Stimulated activated CD4-positive, alpha-beta T cell treated with anti-CD3 and anti-CD28 coated beads, Interleukin-1b, Interleukin-23, amount 100 ng/mL, for 4 hours (primary cell): Measurements from ENCODE around the gene IFIT2.
A peak's percentile ranks its signal among the peaks of the same experiment; 100 is the strongest.
"Not testable (repeated sequence)": the region's sequence is repeated elsewhere in the genome, so short reads cannot be mapped to it uniquely, and the experiment has no call there.

Experiments
- DNase-seq, 2 donors: peaks; one replicate each; pipeline ENCODE4 v3.0.0-alpha.2; 2020; ENCODE audit warnings: low read depth in 2 of 2

Gene IFIT2, protein sequence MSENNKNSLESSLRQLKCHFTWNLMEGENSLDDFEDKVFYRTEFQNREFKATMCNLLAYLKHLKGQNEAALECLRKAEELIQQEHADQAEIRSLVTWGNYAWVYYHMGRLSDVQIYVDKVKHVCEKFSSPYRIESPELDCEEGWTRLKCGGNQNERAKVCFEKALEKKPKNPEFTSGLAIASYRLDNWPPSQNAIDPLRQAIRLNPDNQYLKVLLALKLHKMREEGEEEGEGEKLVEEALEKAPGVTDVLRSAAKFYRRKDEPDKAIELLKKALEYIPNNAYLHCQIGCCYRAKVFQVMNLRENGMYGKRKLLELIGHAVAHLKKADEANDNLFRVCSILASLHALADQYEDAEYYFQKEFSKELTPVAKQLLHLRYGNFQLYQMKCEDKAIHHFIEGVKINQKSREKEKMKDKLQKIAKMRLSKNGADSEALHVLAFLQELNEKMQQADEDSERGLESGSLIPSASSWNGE

GRCh38 chr10:89301721-89302445, at the start of gene IFIT2:
IFIT2 (plus strand) TSS chr10:89302046; CDS start chr10:89302124, 78 bp downstream.
- DNase-seq: peak in 1 of 2 donors; percentile 2

DNA sequence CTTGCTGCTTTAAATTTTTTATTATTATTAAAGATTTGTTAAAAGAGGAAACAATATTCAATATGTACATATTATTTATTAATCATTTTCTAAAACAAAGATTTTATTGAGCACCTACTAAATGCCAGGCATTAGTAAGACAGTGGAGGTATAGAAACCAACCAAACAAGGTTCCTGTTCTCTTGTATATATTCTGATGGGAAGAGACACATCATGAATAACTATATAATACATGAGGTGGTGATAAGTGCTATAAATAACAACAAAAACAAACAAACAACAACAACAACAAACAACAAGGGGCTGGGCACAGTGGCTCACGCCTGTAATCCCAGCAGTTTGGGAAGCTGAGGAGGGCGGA, 49.6 kb upstream of the IFIT2 start:
- no peak for DNase-seq

- DNase-seq: not testable (repeated sequence)
Observed at GRCh38 chr10:89255091-89255579, 46.7 kb upstream of the IFIT2 start.

DNA sequence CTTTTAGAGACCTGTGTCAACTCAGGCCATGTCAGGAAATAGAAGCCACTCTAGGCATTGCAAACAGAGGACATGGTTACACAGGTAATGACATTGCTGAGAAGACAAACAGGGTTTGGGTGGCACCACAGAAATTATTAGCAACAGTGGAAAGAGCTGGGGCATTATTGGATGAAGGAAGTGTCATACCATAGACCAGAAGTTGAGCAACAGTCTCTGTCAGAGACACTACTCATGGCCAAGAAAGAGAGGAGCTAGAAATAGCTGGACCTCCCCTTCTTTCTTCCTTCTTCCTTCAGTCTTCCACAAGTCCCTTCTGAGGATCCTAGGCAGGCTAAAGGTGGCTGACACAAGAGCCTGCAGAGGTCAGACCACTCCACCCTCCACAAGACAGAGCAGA, 46.1 kb upstream of the IFIT2 start:
- no peak for DNase-seq

DNA sequence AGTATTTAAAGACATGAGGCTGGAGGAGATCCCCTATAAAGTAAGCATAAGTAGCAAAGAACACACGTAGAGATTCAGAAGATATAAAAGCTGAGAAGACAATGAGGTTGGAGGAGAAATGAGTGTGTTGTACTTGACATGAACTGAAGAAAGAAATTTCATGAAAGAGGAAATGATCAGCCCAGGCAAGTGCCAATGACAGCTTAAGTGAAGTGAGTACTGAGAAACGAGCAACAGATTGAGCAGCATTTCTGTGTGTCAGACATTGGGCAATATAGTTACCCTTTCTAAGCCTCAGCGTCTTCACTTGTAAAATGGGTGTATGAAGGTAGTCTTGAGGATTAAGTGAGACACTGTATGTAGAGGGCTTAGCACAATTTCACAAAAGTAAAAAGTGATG, 45.5 kb upstream of the IFIT2 start:
- no peak for DNase-seq

DNA sequence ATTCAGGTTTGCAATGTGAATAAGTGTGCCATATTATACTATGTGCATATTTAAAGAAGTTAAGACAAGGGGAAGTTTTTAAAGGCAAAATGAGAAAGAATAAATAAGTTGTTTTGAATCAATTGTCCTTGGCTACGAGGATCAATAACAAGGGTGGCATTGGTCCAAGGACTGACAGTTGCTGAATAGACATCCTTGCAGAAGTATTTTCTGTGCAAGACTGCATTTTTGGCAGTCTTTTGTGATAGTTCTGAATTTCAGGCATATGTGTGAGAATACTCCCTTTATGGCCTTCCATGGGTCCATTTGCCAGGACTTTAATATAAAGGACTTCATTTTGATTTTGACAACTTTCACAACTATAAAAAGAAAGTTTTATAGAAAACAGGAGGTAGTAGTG, 44.9 kb upstream of the IFIT2 start:
- no peak for DNase-seq

GRCh38 chr10:89257581-89257980, 44.3 kb upstream of the IFIT2 start:
- DNase-seq: no peak

GRCh38 chr10:89258881-89259280, 43.0 kb upstream of the IFIT2 start:
- DNase-seq: no peak

- DNase-seq: no peak
Observed at GRCh38 chr10:89262086-89263051, 39.5 kb upstream of the IFIT2 start.

DNA sequence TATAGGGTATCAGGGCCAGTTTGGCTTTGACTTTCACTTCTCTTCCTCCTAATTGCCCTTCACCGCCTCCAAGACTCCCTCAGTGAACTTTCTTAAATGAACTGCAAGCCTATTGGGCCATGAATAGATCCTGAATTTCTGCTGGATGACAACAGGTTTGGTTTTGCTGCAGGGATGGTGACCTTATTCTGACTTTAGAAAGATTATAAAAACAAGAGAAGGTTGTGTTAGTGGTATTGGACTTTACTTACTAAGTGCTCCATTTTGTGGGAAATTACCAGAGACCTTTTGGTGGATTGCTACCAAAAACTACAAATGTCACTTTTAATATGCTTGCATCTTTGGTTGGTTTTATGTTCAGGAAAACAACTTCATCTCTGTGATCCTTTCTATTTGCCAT, 38.8 kb upstream of the IFIT2 start:
- no peak for DNase-seq

GRCh38 chr10:89263531-89263930, 38.3 kb upstream of the IFIT2 start:
- no peak for DNase-seq

- DNase-seq: no peak
Observed at GRCh38 chr10:89266721-89267453, 35.0 kb upstream of the IFIT2 start.

- DNase-seq: no peak
Observed at GRCh38 chr10:89269433-89270152, 32.3 kb upstream of the IFIT2 start.

GRCh38 chr10:89270153-89270483, 31.7 kb upstream of the IFIT2 start:
- DNase-seq: no peak

DNA sequence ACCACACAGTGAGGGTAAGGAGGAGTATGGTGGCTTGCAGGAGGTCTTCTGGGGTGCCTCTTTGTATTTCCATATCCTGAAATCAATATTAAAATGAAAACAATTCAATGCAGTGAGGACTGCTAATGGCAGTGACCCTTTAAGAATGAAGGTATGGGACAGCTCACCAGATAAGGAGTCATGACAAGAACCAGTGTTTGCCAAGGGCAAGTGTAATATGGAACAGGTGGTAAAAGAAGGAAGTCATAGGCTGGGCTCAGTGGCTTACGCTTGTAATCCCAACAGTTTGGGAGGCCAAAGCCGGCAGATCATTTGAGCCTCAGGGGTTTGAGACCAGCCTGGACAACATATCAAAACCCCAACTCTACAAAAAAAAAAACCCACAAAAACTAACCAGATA, 30.3 kb upstream of the IFIT2 start:
- no peak for DNase-seq

GRCh38 chr10:89273680-89274079, 28.2 kb upstream of the IFIT2 start:
- no peak for DNase-seq

GRCh38 chr10:89274928-89275327, 26.9 kb upstream of the IFIT2 start:
- DNase-seq: no peak

- DNase-seq: no peak
Observed at GRCh38 chr10:89275383-89275782, 26.5 kb upstream of the IFIT2 start.

GRCh38 chr10:89278034-89278535, 23.8 kb upstream of the IFIT2 start:
- no peak for DNase-seq

DNA sequence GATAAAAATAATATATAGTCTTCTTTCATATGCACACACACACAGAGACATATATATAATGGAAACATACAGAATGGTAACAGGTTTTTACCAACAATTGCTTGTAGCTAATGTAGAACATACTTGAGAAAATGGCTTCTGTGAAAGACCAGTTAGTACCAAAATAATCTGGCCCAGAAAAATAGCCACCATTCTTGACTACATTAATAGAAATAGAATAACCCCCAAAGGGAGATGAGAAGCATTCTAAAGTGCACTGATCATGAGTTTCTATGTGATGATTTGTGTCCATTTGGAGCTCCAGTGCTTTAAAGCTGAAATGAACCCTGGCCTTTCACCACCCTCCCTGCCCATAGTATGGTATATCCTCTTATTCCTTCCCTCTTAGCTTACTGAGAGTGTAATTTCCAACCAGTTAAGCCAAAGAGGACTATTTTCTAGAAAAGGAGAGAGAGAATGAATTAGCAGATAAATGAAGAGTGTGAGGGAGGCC, 22.9 kb upstream of the IFIT2 start:
- no peak for DNase-seq
